Endothelial cell (in vitro differentiated cells): ENCODE results near the gene ABCE1. TPM values are rescaled to one million over a fixed set of nuclear protein-coding genes. Genes with fewer than 3 reads are reported as not detected.
A peak's percentile ranks its signal among the peaks of the same experiment; 100 is the strongest.

Source experiments
- DNase-seq: peaks from one replicate; pipeline ENCODE4 v3.0.0; 2021; ENCODE audit warnings: low spot score
- H3K27ac Mint-ChIP-seq: one replicate; pipeline ENCODE4 v1.8.0; 2021; ENCODE audit warnings: mixed read lengths, inconsistent platforms; ENCODE audit not compliant: unreplicated experiment
- H3K27me3 Mint-ChIP-seq: one replicate; pipeline ENCODE4 v1.8.0; 2021; ENCODE audit warnings: mild to moderate bottlenecking, moderate library complexity, mixed read lengths, inconsistent platforms; ENCODE audit not compliant: unreplicated experiment
- H3K36me3 Mint-ChIP-seq: one replicate; pipeline ENCODE4 v1.8.0; 2021; ENCODE audit warnings: mild to moderate bottlenecking, low read depth, mixed read lengths, inconsistent platforms; ENCODE audit not compliant: unreplicated experiment
- H3K4me1 Mint-ChIP-seq: one replicate; pipeline ENCODE4 v1.8.0; 2021; ENCODE audit warnings: mild to moderate bottlenecking, mixed read lengths, inconsistent platforms; ENCODE audit not compliant: unreplicated experiment
- H3K4me3 Mint-ChIP-seq: one replicate; pipeline ENCODE4 v1.8.0; 2021; ENCODE audit warnings: mild to moderate bottlenecking, mixed read lengths, inconsistent platforms; ENCODE audit not compliant: unreplicated experiment
- H3K9me3 Mint-ChIP-seq: one replicate; pipeline ENCODE4 v1.8.0; 2021; ENCODE audit warnings: mixed read lengths, inconsistent platforms; ENCODE audit not compliant: unreplicated experiment
- CTCF ChIP-seq: fragments of 200-600 bp; sonication (generic); IDR thresholded peaks from one replicate; pipeline ENCODE4 v1.5.0; 2021; ENCODE audit warnings: antibody characterized with exemption; ENCODE audit not compliant: unreplicated experiment
- total RNA-seq: library from RNA; stranded (reverse); fragmentation: NEBNext Ultra II Directional; extraction: Animal tissue kit (Norgen Biotek cat#: 25700); gene quantifications from one replicate; pipeline ENCODE4 v1.2.1, GENCODE V29; 2021; ENCODE audit not compliant: unreplicated experiment

The ABCE1 gene
- total RNA-seq, 1 donor from 2014 or later, result 41.7 TPM

- TF ChIP-seq CTCF, result no peak
- Mint-ChIP-seq H3K27me3 (no peaks in the 10 kb centered on the region), H3K4me1 (peaks cover 9% of the 10 kb centered on the region), H3K4me3 (no peak overlapping the region), H3K36me3 (peaks cover 16% of the 10 kb centered on the region), H3K27ac (peak overlapping the region; percentile 32), H3K9me3 (no peaks in the 10 kb centered on the region)
- DNase-seq, result no peak
These were observed 10.0 kb downstream of the ABCE1 start for GRCh38 chr4:145108128-145108527.

- Mint-ChIP-seq H3K27ac (no peak overlapping the region), H3K9me3 (no peaks in the 10 kb centered on the region), H3K4me3 (peak overlapping the region; percentile 42), H3K36me3 (peaks cover 12% of the 10 kb centered on the region), H3K4me1 (no peaks in the 10 kb centered on the region), H3K27me3 (no peaks in the 10 kb centered on the region)
- no peak for DNase-seq
- TF ChIP-seq CTCF, result no peak
These were observed 27.3 kb downstream of the ABCE1 start for GRCh38 chr4:145125396-145125795.

GRCh38 chr4:145130130-145130529 lies 32.0 kb downstream of the ABCE1 start:
- no peaks in the 10 kb centered on the region for H3K9me3 Mint-ChIP-seq
- no peaks in the 10 kb centered on the region for H3K27me3 Mint-ChIP-seq
- H3K27ac Mint-ChIP-seq, result no peak overlapping the region
- H3K4me1 Mint-ChIP-seq, result peaks cover 6% of the 10 kb centered on the region
- peaks cover 9% of the 10 kb centered on the region for H3K36me3 Mint-ChIP-seq
- no peak for TF ChIP-seq CTCF
- no peak for DNase-seq
- no peak overlapping the region for H3K4me3 Mint-ChIP-seq

- TF ChIP-seq CTCF, result no peak
- DNase-seq, result no peak
- Mint-ChIP-seq H3K9me3 (no peaks in the 10 kb centered on the region), H3K4me1 (peaks cover 6% of the 10 kb centered on the region), H3K27me3 (no peaks in the 10 kb centered on the region), H3K4me3 (no peak overlapping the region), H3K36me3 (peaks cover 6% of the 10 kb centered on the region), H3K27ac (no peak overlapping the region)
These were observed 32.8 kb downstream of the ABCE1 start for GRCh38 chr4:145130788-145131399.

- H3K4me3 Mint-ChIP-seq, result no peak overlapping the region
- H3K4me1 Mint-ChIP-seq, result peaks cover 6% of the 10 kb centered on the region
- TF ChIP-seq CTCF, result no peak
- no peak overlapping the region for H3K27ac Mint-ChIP-seq
- H3K9me3 Mint-ChIP-seq, result no peaks in the 10 kb centered on the region
- no peaks in the 10 kb centered on the region for H3K36me3 Mint-ChIP-seq
- DNase-seq, result no peak
- H3K27me3 Mint-ChIP-seq, result no peaks in the 10 kb centered on the region
These were observed 33.7 kb downstream of the ABCE1 start for GRCh38 chr4:145131848-145132247.
